Activated CD4-positive, alpha-beta T cell treated with anti-CD3 and anti-CD28 coated beads, Interleukin-2, amount 50 U/mL, for 4 hours (primary cell): ENCODE measurements around the gene FBXL20.

Experiments
- DNase-seq, 2 experiments: peaks; one replicate each; pipeline ENCODE4 v3.0.0-alpha.2; 2020

FBXL20 gene

DNA sequence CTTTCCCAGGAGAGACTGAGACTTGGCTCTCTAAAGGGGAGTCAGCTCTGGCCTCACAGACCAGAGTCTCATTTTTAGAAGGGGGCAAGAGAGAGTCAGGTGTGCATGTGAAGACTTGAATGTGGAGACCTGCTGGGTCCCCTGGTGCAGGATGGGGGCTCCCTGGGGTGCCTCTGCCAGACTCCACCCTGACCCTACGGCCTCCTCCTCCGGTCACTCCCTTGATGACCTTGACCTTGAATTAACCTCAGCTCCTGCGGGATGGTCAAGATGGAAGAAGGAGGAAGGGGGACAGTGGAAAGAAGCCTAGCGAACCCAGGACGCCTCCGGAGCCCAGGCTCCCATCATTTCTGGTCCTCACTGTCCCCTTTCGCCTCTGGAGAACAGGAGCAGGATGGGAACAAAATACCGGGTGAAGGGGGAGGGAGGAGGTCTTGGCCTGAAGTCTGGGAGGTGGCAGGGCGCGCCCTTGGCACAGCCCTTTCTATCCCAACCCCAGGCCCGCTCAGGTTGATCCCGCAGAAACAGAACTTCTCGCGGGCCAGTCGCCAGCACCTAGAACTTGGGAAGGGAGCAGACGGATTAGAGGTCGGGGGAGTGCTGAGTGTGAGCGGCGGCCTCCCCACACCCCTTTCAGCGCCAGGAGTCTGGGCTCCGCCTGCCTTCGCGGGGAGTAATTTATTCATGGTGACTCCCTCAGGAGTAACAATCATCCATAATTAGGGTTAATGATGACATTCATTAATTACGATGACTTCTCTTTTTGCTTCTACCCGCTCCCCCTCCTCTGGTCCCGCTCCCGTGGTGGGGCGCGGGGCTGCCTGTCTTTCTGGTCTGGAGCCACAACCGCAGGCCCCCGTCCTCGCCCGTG is 177.3 kb downstream of the FBXL20 start:
- no peak for DNase-seq

DNA sequence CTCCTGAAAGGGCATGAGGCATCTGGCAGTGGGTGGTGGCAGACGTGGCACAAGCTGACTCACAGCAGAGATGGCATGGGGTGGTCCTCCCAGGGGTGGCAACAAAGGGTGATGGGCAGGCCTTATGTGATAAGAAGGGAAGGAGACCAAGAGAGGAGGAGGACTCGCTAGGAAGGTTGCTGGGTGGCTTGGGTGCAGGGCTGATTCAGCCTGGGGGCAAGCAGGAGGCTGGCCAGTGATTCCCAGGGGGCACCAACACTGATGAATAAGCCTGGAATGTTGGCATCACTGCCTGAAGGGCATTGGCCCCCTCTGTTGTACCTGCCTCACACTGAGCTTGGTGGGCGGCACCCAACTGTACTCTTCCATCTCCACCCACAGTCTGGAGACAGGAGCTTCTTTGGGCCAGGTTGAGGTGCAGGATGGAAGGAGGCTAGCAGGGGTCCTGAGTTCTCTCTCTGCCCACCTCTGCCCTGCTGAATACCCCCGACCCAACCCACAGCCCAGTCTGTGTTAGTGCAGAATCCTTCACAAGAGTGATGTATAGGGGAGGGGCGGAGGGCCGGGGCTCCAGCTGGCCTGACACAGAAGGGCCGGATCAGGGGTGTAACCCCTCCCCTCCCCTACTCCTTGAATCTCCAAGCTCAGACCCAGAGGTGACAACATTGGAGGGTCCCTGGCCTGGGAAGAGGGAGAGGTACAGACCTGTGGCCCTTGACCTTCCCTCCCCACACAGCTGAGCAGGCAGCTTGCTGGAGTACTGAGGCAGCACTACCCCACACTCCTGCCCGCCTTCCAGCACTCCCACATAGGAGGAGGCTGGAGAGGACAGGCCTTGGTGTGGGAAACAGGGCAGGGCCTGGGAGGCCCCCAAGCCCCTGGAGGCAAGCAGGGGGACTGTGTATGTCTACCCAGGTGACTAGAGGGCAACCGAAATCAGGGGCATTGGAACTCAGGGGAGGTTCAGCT is 178.3 kb downstream of the FBXL20 start:
- no peak for DNase-seq

DNA sequence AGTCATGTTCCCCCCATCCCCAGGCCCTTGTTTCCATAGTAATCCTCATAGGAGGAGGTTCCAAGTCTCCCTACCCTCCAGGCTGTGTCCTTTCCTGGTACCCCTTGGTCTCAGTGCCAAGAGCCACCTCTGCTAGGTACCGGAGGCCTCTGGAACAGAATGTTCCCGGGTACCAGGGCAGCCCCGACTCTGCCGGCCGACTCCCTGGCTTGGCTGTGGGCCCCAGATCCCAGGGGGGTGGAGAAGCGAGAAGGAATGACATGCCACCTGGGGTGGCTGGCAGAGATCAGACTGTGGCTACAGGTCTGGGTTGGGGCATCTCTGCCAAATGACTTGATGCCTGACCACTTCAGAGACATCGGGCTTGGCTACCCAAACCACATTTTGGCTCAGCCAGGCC is 179.3 kb downstream of the FBXL20 start:
- DNase-seq, result no peak

DNA sequence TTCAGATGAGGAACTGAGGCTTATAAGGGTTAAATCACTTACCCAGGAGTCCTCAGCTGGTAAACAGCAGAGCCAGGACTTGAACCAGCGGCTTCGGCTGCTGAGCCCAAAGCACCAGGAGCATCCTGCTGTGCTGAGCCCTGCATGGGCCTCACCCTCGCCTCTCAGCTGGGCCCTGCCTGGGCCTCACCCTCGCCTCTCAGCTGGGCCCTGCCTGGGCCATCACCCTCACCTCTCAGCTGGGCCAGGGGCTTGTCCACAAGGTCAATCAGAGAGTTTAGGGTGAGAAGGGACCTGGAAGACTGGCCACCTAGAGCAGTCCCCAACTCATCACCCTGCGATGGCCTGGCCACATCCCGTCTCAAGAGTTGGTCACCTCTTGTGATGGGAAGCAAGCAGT is 179.9 kb downstream of the FBXL20 start:
- no peak for DNase-seq

DNA sequence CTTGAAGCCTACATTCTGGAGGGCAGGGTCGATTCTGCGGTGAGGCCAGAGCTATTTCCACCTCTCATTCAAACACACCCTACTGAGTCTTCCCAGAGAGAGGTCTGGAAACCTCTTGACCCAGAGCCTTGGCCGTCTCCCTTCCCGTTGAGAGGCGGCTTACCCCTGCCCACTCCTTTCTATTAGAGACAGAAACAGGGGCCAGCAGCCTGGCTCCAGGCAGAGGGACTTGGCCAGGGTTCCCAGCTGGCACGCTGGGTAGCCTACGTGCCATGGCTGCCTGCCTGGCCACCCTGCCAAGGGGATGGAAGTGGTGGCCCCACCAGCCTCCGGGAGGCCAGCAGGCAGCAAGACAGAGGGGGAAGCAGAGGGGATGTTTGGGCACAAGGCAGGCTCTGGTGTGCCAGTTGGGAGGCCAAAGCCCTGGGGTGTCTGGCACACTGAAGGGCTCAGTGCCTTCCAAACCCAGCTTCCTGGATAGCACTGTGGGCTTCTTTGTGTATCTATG is 181.7 kb downstream of the FBXL20 start:
- no peak for DNase-seq

DNA sequence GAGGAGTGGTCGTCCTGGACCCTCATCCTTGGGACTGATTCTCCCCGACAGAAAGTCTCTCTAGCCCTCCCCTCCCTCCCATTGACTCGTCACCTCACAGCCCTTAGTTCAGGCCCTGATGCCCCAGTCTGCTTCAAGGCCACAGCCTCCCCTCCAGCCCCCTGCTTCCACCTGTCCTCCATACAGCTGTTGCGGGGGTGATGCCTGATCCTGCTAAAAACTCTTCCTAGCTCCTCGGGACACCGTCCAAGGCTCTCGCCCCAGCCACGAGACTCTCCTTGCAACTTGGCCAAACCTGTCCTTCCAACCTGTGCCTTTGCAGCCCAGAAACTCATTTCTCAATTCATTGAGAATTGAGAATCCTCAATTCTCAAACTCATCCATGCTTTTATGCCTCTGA is 182.5 kb downstream of the FBXL20 start:
- no peak for DNase-seq

DNA sequence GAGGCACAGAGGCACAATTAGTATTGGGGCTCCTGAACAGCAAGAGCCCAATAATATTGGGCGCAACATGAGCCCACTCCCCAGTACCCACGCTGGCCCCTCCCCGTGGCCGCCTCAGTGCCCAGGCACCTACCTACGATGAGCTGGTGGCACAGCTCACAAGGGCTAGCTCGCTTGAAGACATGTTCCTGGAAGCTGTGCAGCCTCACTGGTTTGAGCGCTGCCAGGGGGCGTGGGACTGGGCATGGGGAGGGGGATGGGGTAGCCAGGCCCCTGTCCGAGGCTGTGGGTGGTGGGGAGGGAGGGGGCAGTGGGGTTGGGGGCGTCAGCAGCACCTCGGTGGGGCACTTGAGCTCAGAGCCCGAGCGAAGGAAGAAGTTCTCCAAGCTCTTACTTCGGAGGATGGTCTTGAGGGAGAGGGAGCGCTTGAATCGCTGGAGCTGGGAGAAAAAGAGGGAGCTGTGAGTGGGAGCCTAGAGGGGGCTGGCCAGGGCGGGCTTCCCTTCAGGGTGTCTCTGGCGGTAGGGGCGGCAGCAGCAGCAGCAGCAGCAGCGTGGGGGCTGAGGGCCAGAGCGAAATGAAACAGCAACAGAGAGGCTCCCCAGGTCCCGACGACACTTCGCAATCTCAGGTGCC is 183.6 kb downstream of the FBXL20 start:
- DNase-seq, result no peak

DNA sequence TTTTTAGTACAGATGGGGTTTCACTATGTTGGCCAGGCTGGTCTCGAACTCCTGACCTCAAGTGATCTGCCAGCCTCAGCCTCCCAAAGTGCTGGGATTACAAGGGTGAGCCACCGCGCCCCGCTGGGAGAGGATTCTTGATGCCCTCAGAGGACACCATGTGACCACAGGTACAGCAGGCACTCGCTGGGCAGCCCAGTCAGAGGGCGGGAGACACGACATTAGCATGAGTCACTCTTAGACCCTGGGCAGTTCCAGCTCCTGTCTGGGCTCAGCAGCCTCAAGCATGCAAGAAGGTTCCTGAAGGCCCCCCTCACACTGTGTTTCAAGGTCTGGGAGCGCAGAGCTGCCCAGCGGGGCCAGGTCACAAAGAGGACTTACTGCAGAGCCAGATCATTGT is 187.6 kb downstream of the FBXL20 start:
- no peak for DNase-seq

DNA sequence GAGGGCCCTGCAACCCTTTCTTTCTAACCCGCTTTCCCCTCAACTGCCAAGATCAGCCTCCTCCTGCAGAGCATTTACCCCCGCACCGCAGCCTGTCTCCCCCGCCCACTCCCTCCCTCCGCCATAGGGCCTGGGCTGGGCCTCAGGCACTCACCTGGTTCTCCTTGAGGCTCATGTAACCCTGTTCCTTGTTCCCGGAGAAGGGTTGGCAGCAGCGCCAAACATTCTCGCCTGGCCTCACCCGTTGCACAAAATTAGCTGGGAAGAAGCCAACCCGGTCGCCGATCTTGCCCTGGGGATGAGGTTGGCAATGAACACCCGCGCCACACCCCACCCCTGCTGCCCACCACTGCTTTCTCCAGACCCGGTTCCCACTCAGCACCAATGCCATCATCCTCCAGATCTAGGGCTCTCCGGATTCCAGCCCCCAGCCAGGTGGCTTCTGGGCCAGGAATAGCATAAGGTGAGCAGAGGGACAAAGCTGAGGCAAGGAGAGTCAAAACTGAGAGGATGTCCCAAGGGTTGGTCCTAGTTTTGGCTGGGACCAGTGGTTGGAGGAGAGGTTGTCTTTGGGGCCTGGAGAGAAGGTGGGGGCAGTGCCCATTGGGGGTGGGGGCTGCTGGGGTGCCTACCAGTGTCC is 188.5 kb downstream of the FBXL20 start:
- DNase-seq, result no peak

DNA sequence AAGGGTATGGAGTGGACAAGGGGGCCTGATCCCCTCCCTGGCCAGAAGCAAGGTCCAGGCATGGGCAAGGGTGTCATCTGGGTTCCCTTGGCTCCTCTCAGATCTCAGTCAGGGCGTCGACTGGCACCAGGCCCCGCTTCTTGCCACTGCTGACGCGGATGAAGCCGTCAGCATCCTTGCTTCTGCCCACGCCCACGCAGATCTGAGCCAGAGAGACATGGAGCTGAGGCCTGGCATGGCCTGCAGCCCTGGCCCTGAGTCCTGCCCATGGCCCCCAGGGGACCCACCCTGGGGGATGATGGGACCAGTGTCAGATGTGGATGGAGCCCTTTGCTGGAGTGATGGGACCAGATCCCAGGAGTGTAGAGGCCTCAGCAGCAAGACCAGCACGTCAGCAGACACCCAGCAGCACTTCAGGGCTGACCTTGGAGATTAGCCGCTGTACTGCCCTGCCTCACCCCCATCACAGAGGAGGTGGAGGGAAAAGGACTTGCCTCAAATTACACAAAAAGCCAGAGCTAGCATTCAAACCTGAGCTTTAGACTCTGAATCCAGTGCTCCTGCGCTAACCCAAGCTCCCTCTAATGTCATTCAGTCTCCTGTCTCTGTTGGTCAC is 189.1 kb downstream of the FBXL20 start:
- DNase-seq, result no peak

DNA sequence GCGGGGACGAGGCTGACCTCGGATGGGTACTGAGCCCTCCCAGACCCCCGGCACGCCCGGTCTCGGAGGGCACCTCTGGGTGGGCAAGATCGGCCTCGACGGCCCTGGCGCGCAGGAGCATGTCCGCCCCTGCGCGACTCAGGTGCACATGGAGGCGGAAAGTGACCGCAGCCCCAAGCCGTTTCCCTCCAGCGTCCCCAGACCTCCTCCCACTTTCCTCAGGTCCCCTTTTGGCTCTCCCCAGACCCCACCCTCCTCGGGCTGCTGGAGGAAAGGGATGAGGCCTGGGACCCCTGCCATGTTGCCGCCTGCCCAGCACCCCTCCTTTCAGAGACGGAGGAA is 191.4 kb downstream of the FBXL20 start:
- DNase-seq, result no peak

DNA sequence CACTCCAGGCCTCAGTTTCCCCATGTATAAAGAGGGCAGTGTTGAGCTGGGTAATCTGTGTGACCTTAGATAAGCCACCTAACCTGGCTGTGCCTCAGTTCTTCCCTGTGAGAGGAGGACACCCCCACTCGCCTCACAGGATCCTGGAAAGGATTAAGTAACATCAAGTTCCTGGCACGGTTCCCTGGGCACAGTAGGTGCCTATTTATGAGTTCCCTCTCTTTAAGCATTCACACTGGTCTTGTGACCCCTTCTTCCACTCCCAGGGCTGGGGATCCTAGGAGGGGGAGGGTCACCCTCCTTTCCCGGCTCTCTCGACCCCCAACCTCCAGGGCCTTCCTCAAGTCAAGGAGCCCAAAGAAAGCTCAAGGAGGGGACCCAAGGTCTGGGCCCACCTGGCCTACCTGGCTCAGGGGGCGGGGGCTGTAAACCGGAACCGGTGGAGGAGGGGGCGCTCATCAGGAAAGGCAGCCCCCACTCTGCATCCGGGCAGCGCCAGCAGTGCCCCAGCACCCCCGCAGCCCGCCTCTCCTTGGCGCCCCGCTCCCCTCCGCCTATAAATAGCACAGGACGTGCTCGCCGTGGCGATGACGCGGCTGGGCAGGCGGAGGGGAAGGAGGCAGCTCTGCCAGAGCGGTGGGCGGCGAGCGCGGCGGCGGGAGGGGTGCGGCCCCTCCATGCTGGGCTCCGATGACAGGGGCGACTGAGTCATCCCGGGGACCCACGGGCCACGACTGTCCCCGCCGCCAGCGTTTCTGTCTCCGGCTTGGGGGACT is 191.9 kb downstream of the FBXL20 start:
- DNase-seq, result peak; percentile 71 to 80

DNA sequence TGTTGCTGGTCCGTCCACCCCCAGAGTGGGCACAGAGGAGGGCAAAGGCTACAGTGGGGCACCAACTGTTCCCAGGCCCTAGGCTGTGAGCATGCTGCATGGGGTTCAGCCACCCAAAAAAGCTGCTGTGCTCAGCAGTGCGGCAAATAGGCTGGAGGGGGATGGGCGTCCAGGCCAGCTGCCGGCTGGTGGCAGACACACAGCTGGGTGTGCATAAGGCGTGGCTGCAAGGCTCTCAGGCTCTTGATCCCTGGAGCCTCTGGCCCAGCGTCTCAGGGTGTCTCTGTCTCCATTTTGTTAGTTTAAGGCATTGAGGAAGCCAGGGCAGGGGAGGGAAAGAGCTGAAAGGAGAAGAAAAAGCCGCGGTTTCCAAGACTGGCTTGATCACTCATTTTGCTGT is 192.5 kb downstream of the FBXL20 start:
- no peak for DNase-seq

DNA sequence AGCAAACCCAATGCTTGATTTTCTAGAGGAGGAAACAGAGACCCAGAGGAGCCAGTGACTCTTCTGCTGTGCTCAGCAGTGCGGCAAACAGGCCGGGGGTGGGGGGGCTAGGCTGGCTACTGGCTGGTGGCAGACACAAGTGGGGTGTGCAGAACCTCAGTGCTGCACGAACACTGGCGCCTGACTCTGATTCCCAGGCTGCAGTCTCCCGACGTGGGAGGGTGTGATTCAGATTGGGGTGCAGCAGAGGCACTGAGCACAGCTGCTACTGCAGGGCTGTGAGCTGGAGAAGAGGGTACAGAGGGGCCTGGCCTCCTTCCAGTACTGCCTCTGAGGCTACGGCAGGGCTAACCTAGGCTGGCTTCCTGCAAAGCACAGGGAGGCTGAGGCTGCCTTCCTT is 193.3 kb downstream of the FBXL20 start:
- no peak for DNase-seq

DNA sequence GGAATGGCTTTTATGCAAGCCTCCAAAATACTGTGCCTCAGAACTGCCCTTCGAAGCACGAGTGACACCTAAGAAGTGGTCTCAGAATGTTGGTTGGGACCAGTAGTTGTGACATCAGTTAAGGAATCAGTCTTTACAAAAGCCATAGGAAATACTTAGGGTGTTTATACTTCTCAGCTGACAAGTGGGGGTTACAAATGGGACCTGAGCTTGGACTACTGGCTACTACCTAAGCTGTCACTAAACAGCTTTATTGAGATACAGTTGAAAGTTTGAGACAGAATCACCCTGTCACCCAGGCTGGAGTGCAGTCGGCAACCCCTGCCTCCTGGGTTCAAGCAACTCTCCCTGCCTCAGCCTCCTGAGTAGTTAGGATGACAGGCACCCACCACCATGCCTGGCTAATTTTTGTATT is 196.3 kb downstream of the FBXL20 start:
- DNase-seq, result no peak

DNA sequence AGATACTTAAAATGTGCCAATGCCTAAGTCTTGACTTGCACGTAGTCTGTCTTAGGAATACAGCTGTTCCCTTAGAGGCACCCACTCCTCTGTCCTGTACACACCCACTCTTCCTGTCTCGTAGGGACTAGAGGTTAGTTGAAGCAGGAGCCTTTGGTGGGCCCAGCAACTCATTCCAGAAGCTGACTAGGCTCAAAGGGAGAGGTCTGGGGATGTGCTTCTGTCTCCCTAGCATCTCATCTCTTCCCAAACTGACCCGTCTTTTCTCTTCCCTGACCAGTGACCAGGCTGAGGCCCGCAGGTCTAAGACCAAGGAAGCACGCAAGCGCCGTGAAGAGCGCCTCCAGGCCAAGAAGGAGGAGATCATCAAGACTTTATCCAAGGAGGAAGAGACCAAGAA is 197.2 kb downstream of the FBXL20 start:
- DNase-seq, result no peak
